Measurements from ENCODE around the gene ZSWIM3. TPM values are rescaled to one million over a fixed set of nuclear protein-coding genes. Genes with fewer than 3 reads are reported as not detected.

Gene ZSWIM3
- total RNA-seq, 6 experiments from 2014 or later = 1.7 to 2.7 (median 1.9) TPM

GRCh38 chr20:45892828-45893500 lies 35.5 kb downstream of the ZSWIM3 start:
- Histone ChIP-seq H3K27ac (no peak overlapping the region), H3K9me3 (no peaks in the 10 kb centered on the region), H3K27me3 (no peaks in the 10 kb centered on the region), H3K4me3 (no peak overlapping the region), H3K4me1 (peaks cover 0 to 38% (median 6%) of the 10 kb centered on the region in 4 donors), H3K36me3 (peaks cover 0 to 38% (median 19%) of the 10 kb centered on the region in 4 donors)
- 63% methylated on average over 1 of the region's 4 CpGs for WGBS (ENCODE audit: insufficient coverage, low coverage, low lambda C conversion rate, missing lambda C conversion rate)
- intact Hi-C loops (cut with DNase I) = loop anchor here in 1 of 2 donors (10.0 kb wide), 1 partner anchor 52 kb away; no protein-coding TSS in a partner anchor
- no peak for TF ChIP-seq POLR2A (IDR thresholded peaks at IDR 0.05)
- TF ChIP-seq, protein P1, sequence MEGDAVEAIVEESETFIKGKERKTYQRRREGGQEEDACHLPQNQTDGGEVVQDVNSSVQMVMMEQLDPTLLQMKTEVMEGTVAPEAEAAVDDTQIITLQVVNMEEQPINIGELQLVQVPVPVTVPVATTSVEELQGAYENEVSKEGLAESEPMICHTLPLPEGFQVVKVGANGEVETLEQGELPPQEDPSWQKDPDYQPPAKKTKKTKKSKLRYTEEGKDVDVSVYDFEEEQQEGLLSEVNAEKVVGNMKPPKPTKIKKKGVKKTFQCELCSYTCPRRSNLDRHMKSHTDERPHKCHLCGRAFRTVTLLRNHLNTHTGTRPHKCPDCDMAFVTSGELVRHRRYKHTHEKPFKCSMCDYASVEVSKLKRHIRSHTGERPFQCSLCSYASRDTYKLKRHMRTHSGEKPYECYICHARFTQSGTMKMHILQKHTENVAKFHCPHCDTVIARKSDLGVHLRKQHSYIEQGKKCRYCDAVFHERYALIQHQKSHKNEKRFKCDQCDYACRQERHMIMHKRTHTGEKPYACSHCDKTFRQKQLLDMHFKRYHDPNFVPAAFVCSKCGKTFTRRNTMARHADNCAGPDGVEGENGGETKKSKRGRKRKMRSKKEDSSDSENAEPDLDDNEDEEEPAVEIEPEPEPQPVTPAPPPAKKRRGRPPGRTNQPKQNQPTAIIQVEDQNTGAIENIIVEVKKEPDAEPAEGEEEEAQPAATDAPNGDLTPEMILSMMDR (IDR thresholded peaks at IDR 0.05) = no peak
- no peak for ATAC-seq
- peak in 1 of 3 donors; percentile 28 for DNase-seq

DNA sequence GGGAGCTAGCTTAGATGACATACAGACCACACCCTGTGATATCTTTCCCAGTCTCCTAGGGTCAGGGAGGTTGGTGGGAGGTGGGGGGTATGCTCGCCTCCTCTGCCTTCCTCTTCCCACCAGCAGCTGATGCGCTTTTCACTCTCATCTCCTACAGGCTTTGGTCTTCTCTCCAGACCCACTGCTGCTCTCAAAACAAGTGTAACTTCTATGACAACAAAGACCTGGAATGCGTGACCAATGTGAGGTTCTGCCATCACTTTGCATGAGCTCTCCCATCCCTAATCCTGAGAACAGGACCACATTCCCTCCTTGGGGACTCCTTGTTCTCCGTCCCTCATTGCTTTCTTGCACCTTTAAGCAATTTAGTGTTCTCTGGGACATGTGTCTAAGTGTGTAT lies 36.4 kb downstream of the ZSWIM3 start:
- no peak for ATAC-seq
- Histone ChIP-seq H3K9me3 (no peaks in the 10 kb centered on the region), H3K4me3 (no peak overlapping the region), H3K4me1 (peaks cover 0 to 35% (median 5%) of the 10 kb centered on the region in 4 donors), H3K27me3 (no peaks in the 10 kb centered on the region), H3K36me3 (peaks cover 0 to 38% (median 19%) of the 10 kb centered on the region in 4 donors), H3K27ac (no peak overlapping the region)
- 68% methylated on average over 3 of the region's 4 CpGs for WGBS (ENCODE audit: insufficient coverage, low coverage, low lambda C conversion rate, missing lambda C conversion rate)
- TF ChIP-seq, protein P1 (IDR thresholded peaks at IDR 0.05) = no peak
- TF ChIP-seq POLR2A (IDR thresholded peaks at IDR 0.05) = no peak
- DNase-seq = no peak
- intact Hi-C loops (cut with DNase I) = loop anchor here in 1 of 2 donors (10.0 kb wide), 1 partner anchor 51 kb away; no protein-coding TSS in a partner anchor

DNA sequence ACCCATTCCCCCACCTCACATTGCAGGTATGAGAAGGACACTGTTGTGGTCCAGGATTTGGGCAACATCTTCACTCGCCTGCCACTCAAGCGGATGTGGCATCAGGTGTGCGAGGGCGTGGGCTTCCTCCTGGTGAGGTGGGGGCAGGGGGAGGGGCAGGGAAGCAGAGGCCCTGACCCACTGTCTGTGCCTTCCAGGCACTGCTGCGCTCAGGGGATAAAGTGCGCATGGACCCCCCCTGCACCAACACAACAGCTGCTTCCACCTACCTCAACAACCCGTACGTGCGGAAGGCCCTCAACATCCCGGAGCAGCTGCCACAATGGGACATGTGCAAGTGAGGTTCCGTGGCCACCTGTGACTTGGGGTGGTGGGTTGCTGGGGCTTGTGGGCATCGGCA lies 37.4 kb downstream of the ZSWIM3 start:
- peaks cover 0 to 25% (median 3%) of the 10 kb centered on the region in 4 donors for H3K4me1 ChIP-seq
- no peaks in the 10 kb centered on the region for H3K27me3 ChIP-seq
- intact Hi-C loops (cut with DNase I) = loop anchor here in 1 of 2 donors (10.0 kb wide), 1 partner anchor 50 kb away; no protein-coding TSS in a partner anchor
- peaks cover 0 to 38% (median 19%) of the 10 kb centered on the region in 4 donors for H3K36me3 ChIP-seq
- TF ChIP-seq, protein P1 (IDR thresholded peaks at IDR 0.05) = no peak
- TF ChIP-seq POLR2A (IDR thresholded peaks at IDR 0.05) = no peak
- H3K9me3 ChIP-seq = no peaks in the 10 kb centered on the region
- ATAC-seq (no peak), DNase-seq (no peak)
- H3K4me3 ChIP-seq = no peak overlapping the region
- no peak overlapping the region for H3K27ac ChIP-seq
- no CpG with 5 or more reads among the region's 12 CpGs for WGBS (ENCODE audit: insufficient coverage, low coverage, low lambda C conversion rate, missing lambda C conversion rate)

- ATAC-seq (no peak), DNase-seq (no peak)
- WGBS (ENCODE audit: insufficient coverage, low coverage, low lambda C conversion rate, missing lambda C conversion rate) = 83% methylated on average over 3 of the region's 14 CpGs
- TF ChIP-seq, protein P1 (IDR thresholded peaks at IDR 0.05) = no peak
- no peak for TF ChIP-seq POLR2A (IDR thresholded peaks at IDR 0.05)
- Histone ChIP-seq H3K27me3 (no peaks in the 10 kb centered on the region), H3K4me1 (peaks cover 0 to 18% (median 2%) of the 10 kb centered on the region in 4 donors), H3K36me3 (peaks cover 0 to 38% (median 19%) of the 10 kb centered on the region in 4 donors), H3K9me3 (no peaks in the 10 kb centered on the region), H3K27ac (no peak overlapping the region), H3K4me3 (no peak overlapping the region)
- intact Hi-C loops (cut with DNase I) = loop anchor here in 1 of 2 donors (10.0 kb wide), 1 partner anchor 48 kb away; no protein-coding TSS in a partner anchor
Measured at GRCh38 chr20:45896641-45897161, 39.3 kb downstream of the ZSWIM3 start.

All from right lobe of liver (tissue), 6 donors.